Measurements from ENCODE around the gene ANAPC7. TPM values are rescaled to one million over a fixed set of nuclear protein-coding genes. Genes with fewer than 3 reads are reported as not detected.

Gene ANAPC7
- total RNA-seq, 1 donor: 31.5 TPM

DNA sequence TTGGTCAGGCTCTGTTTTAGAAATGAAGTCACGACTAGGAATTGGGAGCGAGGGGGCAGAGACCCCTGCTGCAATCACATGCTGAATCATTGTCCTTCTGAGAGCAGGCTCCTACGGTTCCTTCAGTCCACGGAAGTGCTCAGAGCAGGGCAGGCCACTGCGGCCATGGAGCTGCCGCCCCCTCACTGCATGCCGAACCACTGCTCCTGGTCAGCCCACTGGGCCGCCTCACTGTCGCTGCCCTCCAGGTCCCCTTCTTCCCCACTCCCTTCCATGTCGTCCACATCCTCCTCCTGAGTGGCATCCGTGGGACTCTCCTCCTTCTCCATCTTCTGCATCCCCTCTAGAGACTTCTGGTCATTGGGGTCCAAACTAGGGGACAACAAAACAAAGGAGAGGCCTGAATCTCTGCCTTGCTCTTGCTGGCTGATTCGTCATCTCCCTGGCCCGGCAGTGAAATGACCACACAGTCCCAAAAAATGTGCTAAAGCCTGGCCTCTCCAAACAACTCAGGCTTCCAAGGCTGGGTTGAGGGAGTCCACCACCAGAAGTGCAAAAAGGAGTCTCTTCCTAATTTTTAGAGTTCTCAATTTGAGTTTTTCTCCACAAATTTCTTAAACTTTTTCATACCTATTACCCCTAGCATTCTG is 29.4 kb downstream of the ANAPC7 start:
- H3K27ac ChIP-seq (ENCODE audit: low read depth, low read length): no peak overlapping the region
- H3K4me2 ChIP-seq (ENCODE audit: insufficient read depth, low read length): no peak overlapping the region
- peaks cover 3% of the 10 kb centered on the region for H3K4me1 ChIP-seq (ENCODE audit: insufficient read depth, low read length)
- H3K79me2 ChIP-seq (ENCODE audit: insufficient read depth, low read length): peaks cover 14% of the 10 kb centered on the region
- H2AFZ ChIP-seq (ENCODE audit: low read length): no peak overlapping the region
- H3K9me3 ChIP-seq (ENCODE audit: low read depth, low read length): no peaks in the 10 kb centered on the region
- H3K36me3 ChIP-seq (ENCODE audit: insufficient read depth, low read length): peaks cover 77% of the 10 kb centered on the region
- no peak for DNase-seq (ENCODE audit: insufficient read length, low spot score, missing footprints)
- TF ChIP-seq CTCF (IDR thresholded peaks at IDR 0.05; ENCODE audit: extremely low read depth, low read depth, low read length): no peak
- no peaks in the 10 kb centered on the region for H3K27me3 ChIP-seq (ENCODE audit: insufficient read depth, low read length)
- H3K4me3 ChIP-seq (ENCODE audit: insufficient read depth, low read length): no peak overlapping the region
- no peaks in the 10 kb centered on the region for H4K20me1 ChIP-seq (ENCODE audit: insufficient read depth, low read length)

- H3K9me3 ChIP-seq (ENCODE audit: low read depth, low read length): no peaks in the 10 kb centered on the region
- H3K27me3 ChIP-seq (ENCODE audit: insufficient read depth, low read length): no peaks in the 10 kb centered on the region
- H2AFZ ChIP-seq (ENCODE audit: low read length): no peak overlapping the region
- DNase-seq (ENCODE audit: insufficient read length, low spot score, missing footprints): no peak
- peaks cover 9% of the 10 kb centered on the region for H3K79me2 ChIP-seq (ENCODE audit: insufficient read depth, low read length)
- H3K36me3 ChIP-seq (ENCODE audit: insufficient read depth, low read length): peaks cover 72% of the 10 kb centered on the region
- H3K4me1 ChIP-seq (ENCODE audit: insufficient read depth, low read length): peaks cover 3% of the 10 kb centered on the region
- TF ChIP-seq CTCF (IDR thresholded peaks at IDR 0.05; ENCODE audit: extremely low read depth, low read depth, low read length): no peak
- H3K27ac ChIP-seq (ENCODE audit: low read depth, low read length): no peak overlapping the region
- no peak overlapping the region for H3K4me2 ChIP-seq (ENCODE audit: insufficient read depth, low read length)
- H4K20me1 ChIP-seq (ENCODE audit: insufficient read depth, low read length): no peaks in the 10 kb centered on the region
- H3K4me3 ChIP-seq (ENCODE audit: insufficient read depth, low read length): no peak overlapping the region
Observed at GRCh38 chr12:110373425-110373824, 30.1 kb downstream of the ANAPC7 start.

DNA sequence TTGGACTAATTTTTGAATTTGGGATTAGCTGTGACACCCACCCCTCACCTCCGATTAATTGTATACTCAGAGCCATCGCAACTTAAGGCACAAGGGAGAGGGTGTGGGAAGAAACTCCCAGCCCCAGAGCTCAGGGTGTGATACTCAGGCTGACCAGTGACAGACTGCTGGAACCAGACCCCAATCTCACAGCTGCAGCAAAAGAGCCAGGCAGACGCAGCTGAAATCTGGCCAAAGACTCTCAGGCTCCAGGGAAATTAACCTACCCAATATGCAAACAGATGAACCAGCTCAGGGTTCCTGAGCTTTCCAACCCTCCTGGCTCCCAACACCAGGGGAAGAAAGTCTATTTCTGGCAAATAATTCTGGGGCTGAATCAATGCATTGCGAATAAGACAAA is 30.5 kb downstream of the ANAPC7 start:
- Histone ChIP-seq H3K27ac (ENCODE audit: low read depth, low read length) (no peak overlapping the region), H3K79me2 (ENCODE audit: insufficient read depth, low read length) (peaks cover 7% of the 10 kb centered on the region), H3K4me3 (ENCODE audit: insufficient read depth, low read length) (no peak overlapping the region), H3K27me3 (ENCODE audit: insufficient read depth, low read length) (no peaks in the 10 kb centered on the region), H3K36me3 (ENCODE audit: insufficient read depth, low read length) (peaks cover 68% of the 10 kb centered on the region), H3K4me2 (ENCODE audit: insufficient read depth, low read length) (no peak overlapping the region), H4K20me1 (ENCODE audit: insufficient read depth, low read length) (no peaks in the 10 kb centered on the region), H3K4me1 (ENCODE audit: insufficient read depth, low read length) (peaks cover 3% of the 10 kb centered on the region), H2AFZ (ENCODE audit: low read length) (no peak overlapping the region), H3K9me3 (ENCODE audit: low read depth, low read length) (no peaks in the 10 kb centered on the region)
- TF ChIP-seq CTCF (IDR thresholded peaks at IDR 0.05; ENCODE audit: extremely low read depth, low read depth, low read length): no peak
- no peak for DNase-seq (ENCODE audit: insufficient read length, low spot score, missing footprints)

DNA sequence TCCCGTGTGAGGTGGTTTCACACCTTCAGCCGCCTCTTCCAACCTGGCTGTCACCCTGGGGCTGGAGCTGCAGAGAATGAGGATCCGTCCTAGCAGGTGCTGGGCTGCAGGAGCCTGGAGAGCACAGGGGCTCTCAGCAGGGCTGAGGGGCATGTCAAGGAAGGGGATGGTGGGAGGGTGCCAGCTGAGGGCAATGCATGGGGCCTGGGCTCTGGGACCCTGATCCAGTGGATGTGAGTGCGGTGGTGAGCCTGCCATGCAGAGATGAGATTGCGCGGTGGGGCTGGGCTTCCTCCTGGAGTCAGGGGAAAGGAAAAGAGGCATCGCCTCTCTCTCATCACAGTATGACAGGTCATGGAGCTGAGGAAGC is 31.5 kb downstream of the ANAPC7 start:
- Histone ChIP-seq H3K4me1 (ENCODE audit: insufficient read depth, low read length) (peaks cover 3% of the 10 kb centered on the region), H2AFZ (ENCODE audit: low read length) (no peak overlapping the region), H4K20me1 (ENCODE audit: insufficient read depth, low read length) (no peaks in the 10 kb centered on the region), H3K79me2 (ENCODE audit: insufficient read depth, low read length) (peaks cover 7% of the 10 kb centered on the region), H3K4me2 (ENCODE audit: insufficient read depth, low read length) (no peak overlapping the region), H3K36me3 (ENCODE audit: insufficient read depth, low read length) (peaks cover 58% of the 10 kb centered on the region), H3K27me3 (ENCODE audit: insufficient read depth, low read length) (no peaks in the 10 kb centered on the region), H3K4me3 (ENCODE audit: insufficient read depth, low read length) (no peak overlapping the region), H3K9me3 (ENCODE audit: low read depth, low read length) (no peaks in the 10 kb centered on the region), H3K27ac (ENCODE audit: low read depth, low read length) (no peak overlapping the region)
- no peak for TF ChIP-seq CTCF (IDR thresholded peaks at IDR 0.05; ENCODE audit: extremely low read depth, low read depth, low read length)
- no peak for DNase-seq (ENCODE audit: insufficient read length, low spot score, missing footprints)
